Measurements from ENCODE around the gene NFYC.

NFYC gene

GRCh38 chr1:40740039-40740996 is 48.8 kb downstream of the NFYC start:
- DNase-seq, result no peak

- no peak for DNase-seq
These were observed 49.7 kb downstream of the NFYC start for GRCh38 chr1:40740997-40741736.

- DNase-seq, result no peak
These were observed 51.0 kb downstream of the NFYC start for GRCh38 chr1:40742363-40743061.

GRCh38 chr1:40743452-40743851 is 51.9 kb downstream of the NFYC start:
- DNase-seq, result no peak

- DNase-seq, result no peak
These were observed 52.4 kb downstream of the NFYC start for GRCh38 chr1:40743860-40744259.

GRCh38 chr1:40745176-40745575 is 53.7 kb downstream of the NFYC start:
- DNase-seq, result no peak

GRCh38 chr1:40746344-40747090 is 55.0 kb downstream of the NFYC start:
- no peak for DNase-seq

- no peak for DNase-seq
These were observed 57.6 kb downstream of the NFYC start for GRCh38 chr1:40748841-40749718.

- DNase-seq, result no peak
These were observed 58.3 kb downstream of the NFYC start for GRCh38 chr1:40749817-40750216.

GRCh38 chr1:40750451-40750908 is 59.0 kb downstream of the NFYC start:
- no peak for DNase-seq

- no peak for DNase-seq
These were observed 60.3 kb downstream of the NFYC start for GRCh38 chr1:40751802-40752201.

GRCh38 chr1:40753142-40753882 is 61.8 kb downstream of the NFYC start:
- DNase-seq, result no peak

- DNase-seq, result no peak
These were observed 62.7 kb downstream of the NFYC start for GRCh38 chr1:40754201-40754600.

GRCh38 chr1:40755067-40755466 is 63.6 kb downstream of the NFYC start:
- DNase-seq, result no peak

GRCh38 chr1:40756523-40756922 is 65.0 kb downstream of the NFYC start:
- no peak for DNase-seq

GRCh38 chr1:40757084-40757483 is 65.6 kb downstream of the NFYC start:
- no peak for DNase-seq

GRCh38 chr1:40758004-40758403 is 66.5 kb downstream of the NFYC start:
- no peak for DNase-seq

GRCh38 chr1:40758578-40759343 is 67.3 kb downstream of the NFYC start:
- no peak for DNase-seq

- no peak for DNase-seq
These were observed 69.5 kb downstream of the NFYC start for GRCh38 chr1:40760984-40761383.

All from NCI-H82 (cell line).